Panc1 (cell line): ENCODE measurements around the gene RYR3. TPM values are rescaled to one million over a fixed set of nuclear protein-coding genes. Genes with fewer than 3 reads are reported as not detected.

Experiments
- ATAC-seq: fragments of 200-7000 bp; cut with Tn5 transposase; 2 replicates; pipeline ENCODE4 v1.9.1; 2020; ENCODE audit warnings: mild to moderate bottlenecking, moderate library complexity
- BruUV-seq: library from RNA; stranded (reverse); fragments of 400-500 nt; replicated peaks from 2 replicates; lab custom pipeline; 2021; lab: Mats Ljungman, UMichigan
- CTCF ChIA-PET: fragments of 300-600 bp; sonication (Branson Sonifier 250); formaldehyde crosslinking; loops from one replicate; lab custom pipeline; 2022; ENCODE audit warnings: antibody characterized with exemption; lab: Charles Lee
- POLR2A ChIA-PET: fragments of 300-600 bp; sonication (Branson Sonifier 250); formaldehyde crosslinking; loops from one replicate; lab custom pipeline; 2022; ENCODE audit warnings: antibody characterized with exemption; lab: Charles Lee
- DNase-seq: peaks from one replicate; pipeline ENCODE4 v3.0.0-alpha.2; 2010; ENCODE audit warnings: low read depth, low spot score
- H3K27ac ChIP-seq: 2 replicates; pipeline ENCODE4 v1.5.1; 2011; ENCODE audit warnings: mild to moderate bottlenecking, low read length, inconsistent platforms
- H3K27me3 ChIP-seq: fragments of 200-500 bp; sonication (Bioruptor generic); 2 replicates; pipeline ENCODE4 v1.6.0; 2014; ENCODE audit warnings: low read length, inconsistent platforms; ENCODE audit not compliant: control insufficient read depth, insufficient read depth
- H3K36me3 ChIP-seq: fragments of 200-500 bp; sonication (Bioruptor generic); 2 replicates; pipeline ENCODE4 v1.5.1; 2014; ENCODE audit warnings: inconsistent platforms, mild to moderate bottlenecking, low read length, moderate library complexity; ENCODE audit not compliant: control insufficient read depth, insufficient read depth
- H3K4me1 ChIP-seq: 2 replicates; pipeline ENCODE4 v1.5.1; 2011; ENCODE audit warnings: inconsistent platforms, mild to moderate bottlenecking, low read length, moderate library complexity; ENCODE audit not compliant: control insufficient read depth, insufficient read depth
- H3K4me3 ChIP-seq, 2 experiments: 2 replicates each; pipeline ENCODE4 v1.5.1; 2011 to 2012; ENCODE audit warnings: low read depth in 2 of 2, low read length in 2 of 2, mild to moderate bottlenecking in 2 of 2, inconsistent platforms in 1 of 2, moderate library complexity in 1 of 2
- H3K9me3 ChIP-seq: fragments of 200-500 bp; sonication (Bioruptor generic); 2 replicates; pipeline ENCODE4 v1.5.1; 2014; ENCODE audit warnings: low read depth, mild to moderate bottlenecking, inconsistent platforms, low read length, moderate library complexity; ENCODE audit not compliant: control insufficient read depth, insufficient read depth
- CTCF ChIP-seq: fragments of 450-650 bp; IDR thresholded peaks from 2 replicates; pipeline ENCODE4 v1.5.1; 2017; ENCODE audit warnings: mild to moderate bottlenecking
- POLR2AphosphoS5 ChIP-seq: IDR thresholded peaks from 2 replicates; pipeline ENCODE4 v1.6.1; 2012; ENCODE audit warnings: mild to moderate bottlenecking, low read depth, low read length, moderate library complexity
- REST ChIP-seq, 2 experiments: IDR thresholded peaks; 2 replicates each; pipeline ENCODE4 v1.6.1; 2011 to 2012; ENCODE audit warnings: low read depth in 2 of 2, control low read depth in 1 of 2, low read length in 1 of 2, mild to moderate bottlenecking in 1 of 2, moderate library complexity in 1 of 2; ENCODE audit not compliant: insufficient read depth in 1 of 2
- SIN3A ChIP-seq: IDR thresholded peaks from 2 replicates; pipeline ENCODE4 v1.6.1; 2012; ENCODE audit warnings: low read depth, mild to moderate bottlenecking, low read length, moderate library complexity, borderline replicate concordance; ENCODE audit not compliant: insufficient read depth
- TCF7L2 ChIP-seq: IDR thresholded peaks from 2 replicates; pipeline ENCODE4 v1.6.1; 2011; ENCODE audit warnings: mild to moderate bottlenecking, low read depth, low read length, inconsistent platforms
- in situ Hi-C: cut with HindIII; loops from 2 replicates; pipeline ENCODE4 v1.10.0; 2016; ENCODE audit warnings: low sequenced_read_pairs, low pct_unique_long_range_greater_than_20kb
- intact Hi-C: fragments of 100-400 bp; cut with micrococcal nuclease; formaldehyde crosslinking; loops from one replicate; pipeline ENCODE4 v1.10.0; 2022; ENCODE audit not compliant: unreplicated experiment
- total RNA-seq: library from RNA; stranded (reverse); gene quantifications from one replicate; pipeline ENCODE4 v1.2.1, GENCODE V29; 2021; ENCODE audit not compliant: unreplicated experiment

Gene RYR3
- total RNA-seq, 1 experiment from 2014 or later: not detected

GRCh38 chr15:33882921-33883320 is 572.2 kb downstream of the RYR3 start:
- no peaks in the 10 kb centered on the region; the same call in 1 of the 2 replicates for H3K36me3 ChIP-seq
- POLR2A ChIA-PET: no interaction called here
- TF ChIP-seq SIN3A (no peak), CTCF (no peak), TCF7L2 (no peak), POLR2AphosphoS5 (no peak), REST (IDR thresholded peaks at IDR 0.05; ENCODE audit: insufficient read depth in 1 of 2, low read depth in 2 of 2, low read length in 1 of 2) (no peak)
- H3K27me3 ChIP-seq: no peaks in the 10 kb centered on the region
- no peak overlapping the region for H3K27ac ChIP-seq
- intact Hi-C loops: no loop called here
- DNase-seq (no peak), ATAC-seq (no peak)
- CTCF ChIA-PET: no interaction called here
- H3K4me1 ChIP-seq: no peaks in the 10 kb centered on the region
- in situ Hi-C loops: no loop called here
- H3K9me3 ChIP-seq: no peaks in the 10 kb centered on the region
- H3K4me3 ChIP-seq: no peak overlapping the region
- BruUV-seq: no TSS peak

- ChIA-PET CTCF (no interaction called here), POLR2A (no interaction called here)
- Histone ChIP-seq H3K36me3 (no peaks in the 10 kb centered on the region), H3K27ac (no peak overlapping the region), H3K4me1 (no peaks in the 10 kb centered on the region), H3K9me3 (no peaks in the 10 kb centered on the region), H3K4me3 (no peak overlapping the region), H3K27me3 (no peaks in the 10 kb centered on the region)
- no peak for DNase-seq
- TF ChIP-seq SIN3A: no peak
- TF ChIP-seq CTCF: no peak
- no peak for TF ChIP-seq REST (IDR thresholded peaks at IDR 0.05; ENCODE audit: insufficient read depth in 1 of 2, low read depth in 2 of 2, low read length in 1 of 2)
- TF ChIP-seq TCF7L2: no peak
- no peak for TF ChIP-seq POLR2AphosphoS5
- intact Hi-C loops: no loop called here
- ATAC-seq: no peak
- no TSS peak for BruUV-seq
- in situ Hi-C loops: no loop called here
Measured at GRCh38 chr15:33888176-33888575, 577.4 kb downstream of the RYR3 start.
